Measurements from ENCODE around the gene LEP. TPM values are rescaled to one million over a fixed set of nuclear protein-coding genes. Genes with fewer than 3 reads are reported as not detected.
A peak's percentile ranks its signal among the peaks of the same experiment; 100 is the strongest.

Gene LEP
- total and polyA plus RNA-seq, 9 of the 15 experiments (the other 6 are each of a cell fraction or from before 2014, with no cell fraction given) = not detected

DNA sequence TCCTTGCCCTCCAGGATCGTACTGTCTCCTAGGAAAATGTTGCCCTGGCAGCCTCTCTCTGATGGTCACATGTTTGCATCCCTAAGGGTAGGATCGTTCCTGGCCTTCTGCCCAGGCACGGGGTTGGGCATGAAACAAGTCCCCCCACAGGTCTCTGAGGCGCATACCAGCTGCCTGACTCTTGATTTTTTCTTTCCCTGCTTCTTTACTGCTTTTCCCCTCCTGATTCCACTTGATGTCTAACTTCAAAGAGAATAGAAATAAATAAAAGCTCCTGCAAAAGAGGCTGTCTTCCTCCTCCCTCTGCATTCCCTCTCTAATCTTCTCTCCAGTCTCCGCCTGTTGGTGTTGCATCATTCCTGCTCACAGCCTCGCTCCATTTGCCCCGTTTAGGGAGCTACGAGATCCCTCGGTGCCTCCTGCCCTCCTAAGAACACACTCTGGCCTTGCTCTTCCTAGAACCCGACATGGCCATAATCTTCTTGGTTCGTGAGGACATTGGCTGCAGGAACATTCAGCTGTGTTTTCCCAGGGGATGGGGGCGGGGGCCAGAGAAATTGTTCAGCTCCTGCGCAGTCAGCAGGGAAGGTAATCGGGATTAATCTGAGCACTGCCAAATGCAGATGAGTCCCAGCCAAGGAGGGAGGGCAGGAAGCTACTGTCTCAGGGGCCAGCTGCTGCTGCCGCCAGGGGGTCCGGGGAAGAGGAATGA lies 26.0 kb downstream of the LEP start (continued):
- peak; percentile 69 for TF ChIP-seq JUN (IDR thresholded peaks at IDR 0.05; ENCODE audit: borderline replicate concordance, low read depth, low read length)
- no peak for TF ChIP-seq JUN (CRISPR knock-in tag; IDR thresholded peaks at IDR 0.05; ENCODE audit: borderline replicate concordance)
- TF ChIP-seq SAFB (IDR thresholded peaks at IDR 0.05; ENCODE audit: borderline replicate concordance, low read depth, low read length) = no peak
- no peak for TF ChIP-seq NFE2L1 (tag; IDR thresholded peaks at IDR 0.05; ENCODE audit: borderline replicate concordance, low read depth)
- peak; percentile 66; the same call in 1 of the 2 replicates for TF ChIP-seq NFRKB (IDR thresholded peaks at IDR 0.05; ENCODE audit: low read depth)
- TF ChIP-seq, protein P1, sequence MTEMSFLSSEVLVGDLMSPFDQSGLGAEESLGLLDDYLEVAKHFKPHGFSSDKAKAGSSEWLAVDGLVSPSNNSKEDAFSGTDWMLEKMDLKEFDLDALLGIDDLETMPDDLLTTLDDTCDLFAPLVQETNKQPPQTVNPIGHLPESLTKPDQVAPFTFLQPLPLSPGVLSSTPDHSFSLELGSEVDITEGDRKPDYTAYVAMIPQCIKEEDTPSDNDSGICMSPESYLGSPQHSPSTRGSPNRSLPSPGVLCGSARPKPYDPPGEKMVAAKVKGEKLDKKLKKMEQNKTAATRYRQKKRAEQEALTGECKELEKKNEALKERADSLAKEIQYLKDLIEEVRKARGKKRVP (CRISPR knock-in tag; IDR thresholded peaks at IDR 0.05) = peak; percentile 97
- peak; percentile 40 for TF ChIP-seq GABPA (tag; conservative IDR thresholded peaks at IDR 0.05; ENCODE audit: low read depth)
- 0 out of 2 replicates have a peak, but pooled peaks have one; percentile 17 for TF ChIP-seq ZNF561 (CRISPR knock-in tag; conservative IDR thresholded peaks at IDR 0.05)
- TF ChIP-seq OTX1 (CRISPR knock-in tag; IDR thresholded peaks at IDR 0.05) = peak; percentile 83
- TF ChIP-seq GABPB1 (CRISPR knock-in tag; IDR thresholded peaks at IDR 0.05) = peak; percentile 46; the same call in 1 of the 2 replicates
- TF ChIP-seq ZNF175 (CRISPR knock-in tag; IDR thresholded peaks at IDR 0.05; ENCODE audit: low read depth) = peak; percentile 77; the same call in 1 of the 2 replicates
- no peak for TF ChIP-seq TAF15 (IDR thresholded peaks at IDR 0.05; ENCODE audit: low read depth, low read length)
- TF ChIP-seq HLTF (IDR thresholded peaks at IDR 0.05) = no peak
- no peak for TF ChIP-seq MXI1 (IDR thresholded peaks at IDR 0.05; ENCODE audit: low read depth, low read length)
- TF ChIP-seq ZFPM2 (CRISPR knock-in tag; IDR thresholded peaks at IDR 0.05) = 0 out of 2 replicates have a peak, but pooled peaks have one; percentile 71
- TF ChIP-seq ZNF79 (CRISPR knock-in tag; IDR thresholded peaks at IDR 0.05; ENCODE audit: low read depth) = peak; percentile 65; the same call in 1 of the 2 replicates
- no peak for TF ChIP-seq NR2F6 (CRISPR knock-in tag; IDR thresholded peaks at IDR 0.05)
- TF ChIP-seq PPARD (CRISPR knock-in tag; IDR thresholded peaks at IDR 0.05) = peak; percentile 46; the same call in 1 of the 2 replicates
- peak; percentile 75; the same call in 1 of the 2 replicates for TF ChIP-seq DMBX1 (CRISPR knock-in tag; IDR thresholded peaks at IDR 0.05; ENCODE audit: borderline replicate concordance)
- TF ChIP-seq, protein P2, sequence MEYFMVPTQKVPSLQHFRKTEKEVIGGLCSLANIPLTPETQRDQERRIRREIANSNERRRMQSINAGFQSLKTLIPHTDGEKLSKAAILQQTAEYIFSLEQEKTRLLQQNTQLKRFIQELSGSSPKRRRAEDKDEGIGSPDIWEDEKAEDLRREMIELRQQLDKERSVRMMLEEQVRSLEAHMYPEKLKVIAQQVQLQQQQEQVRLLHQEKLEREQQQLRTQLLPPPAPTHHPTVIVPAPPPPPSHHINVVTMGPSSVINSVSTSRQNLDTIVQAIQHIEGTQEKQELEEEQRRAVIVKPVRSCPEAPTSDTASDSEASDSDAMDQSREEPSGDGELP (CRISPR knock-in tag; IDR thresholded peaks at IDR 0.05; ENCODE audit: borderline replicate concordance) = peak; percentile 74; the same call in 1 of the 2 replicates
- TF ChIP-seq ZNF121 (CRISPR knock-in tag; conservative IDR thresholded peaks at IDR 0.05) = no peak
- 0 out of 2 replicates have a peak, but pooled peaks have one; percentile 35 for TF ChIP-seq FOSL1 (tag; conservative IDR thresholded peaks at IDR 0.05)
- TF ChIP-seq, protein P3, sequence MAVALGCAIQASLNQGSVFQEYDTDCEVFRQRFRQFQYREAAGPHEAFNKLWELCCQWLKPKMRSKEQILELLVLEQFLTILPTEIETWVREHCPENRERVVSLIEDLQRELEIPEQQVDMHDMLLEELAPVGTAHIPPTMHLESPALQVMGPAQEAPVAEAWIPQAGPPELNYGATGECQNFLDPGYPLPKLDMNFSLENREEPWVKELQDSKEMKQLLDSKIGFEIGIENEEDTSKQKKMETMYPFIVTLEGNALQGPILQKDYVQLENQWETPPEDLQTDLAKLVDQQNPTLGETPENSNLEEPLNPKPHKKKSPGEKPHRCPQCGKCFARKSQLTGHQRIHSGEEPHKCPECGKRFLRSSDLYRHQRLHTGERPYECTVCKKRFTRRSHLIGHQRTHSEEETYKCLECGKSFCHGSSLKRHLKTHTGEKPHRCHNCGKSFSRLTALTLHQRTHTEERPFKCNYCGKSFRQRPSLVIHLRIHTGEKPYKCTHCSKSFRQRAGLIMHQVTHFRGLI (CRISPR knock-in tag; IDR thresholded peaks at IDR 0.05) = 0 out of 2 replicates have a peak, but pooled peaks have one; percentile 28
- TF ChIP-seq FIP1L1 (IDR thresholded peaks at IDR 0.05; ENCODE audit: low read depth, low read length, poor library complexity, severe bottlenecking) = no peak
